DND-41 (cell line): ENCODE results near the gene LGALS7B.
A peak's percentile ranks its signal among the peaks of the same experiment; 100 is the strongest.
"Not testable (repeated sequence)": the region's sequence is repeated elsewhere in the genome, so short reads cannot be mapped to it uniquely, and the experiment has no call there.

Source experiments
- ATAC-seq: fragments of 200-7000 bp; cut with Tn5 transposase; 3 replicates; pipeline ENCODE4 v1.9.1; 2021; ENCODE audit warnings: low read depth; ENCODE audit not compliant: insufficient read depth
- DNase-seq: peaks from one replicate; pipeline ENCODE4 v3.0.0-alpha.2; 2020
- H2AFZ ChIP-seq: 2 replicates; pipeline ENCODE4 v1.6.0; 2012; ENCODE audit warnings: low read depth, low read length
- H3K27ac ChIP-seq: 2 replicates; pipeline ENCODE4 v1.5.1; 2012; ENCODE audit warnings: low read length, inconsistent platforms
- H3K27me3 ChIP-seq: fragments of 200-600 bp; sonication (generic); 2 replicates; pipeline ENCODE4 v1.6.0; 2012; ENCODE audit warnings: low read length, mild to moderate bottlenecking, inconsistent platforms; ENCODE audit not compliant: insufficient read depth, poor library complexity
- H3K36me3 ChIP-seq: 2 replicates; pipeline ENCODE4 v1.5.1; 2012; ENCODE audit warnings: low read length, inconsistent platforms; ENCODE audit not compliant: insufficient read depth
- H3K4me1 ChIP-seq: 2 replicates; pipeline ENCODE4 v1.5.1; 2012; ENCODE audit warnings: mild to moderate bottlenecking, low read length; ENCODE audit not compliant: insufficient read depth
- H3K4me2 ChIP-seq: 2 replicates; pipeline ENCODE4 v1.6.0; 2012; ENCODE audit warnings: mild to moderate bottlenecking, moderate library complexity, low read length, inconsistent platforms; ENCODE audit not compliant: insufficient read depth
- H3K4me3 ChIP-seq, 2 experiments: fragments of 200-600 bp in 1 of 2; shearing (Covaris generic) in 1 of 2; 2 replicates each; pipeline ENCODE4 v1.5.1; 2012 to 2016; ENCODE audit warnings: inconsistent platforms in 2 of 2, low read length in 2 of 2, mild to moderate bottlenecking in 2 of 2, low read depth in 1 of 2, moderate library complexity in 1 of 2
- H3K79me2 ChIP-seq: 2 replicates; pipeline ENCODE4 v1.6.0; 2012; ENCODE audit warnings: low read length, inconsistent platforms; ENCODE audit not compliant: insufficient read depth
- H3K9ac ChIP-seq: 2 replicates; pipeline ENCODE4 v1.6.0; 2012; ENCODE audit warnings: low read depth, mild to moderate bottlenecking, inconsistent platforms, low read length, moderate library complexity
- H3K9me3 ChIP-seq: 2 replicates; pipeline ENCODE4 v1.5.1; 2012; ENCODE audit warnings: low read length, moderate library complexity, mild to moderate bottlenecking, inconsistent platforms; ENCODE audit not compliant: insufficient read depth, severe bottlenecking
- H4K20me1 ChIP-seq: 2 replicates; pipeline ENCODE4 v1.6.0; 2012; ENCODE audit warnings: low read length; ENCODE audit not compliant: insufficient read depth
- EZH2 ChIP-seq: IDR thresholded peaks from 3 replicates; pipeline ENCODE4 v1.6.1; 2012; ENCODE audit warnings: borderline replicate concordance, low read depth, mild to moderate bottlenecking, moderate library complexity, low read length, inconsistent platforms; ENCODE audit not compliant: severe bottlenecking
- TF ChIP-seq, protein P1 (sequence below): IDR thresholded peaks from 2 replicates; pipeline ENCODE4 v1.5.1; 2012; ENCODE audit warnings: borderline replicate concordance, low read length, moderate library complexity, mild to moderate bottlenecking; ENCODE audit not compliant: poor library complexity, severe bottlenecking; ENCODE audit errors: extremely low read depth

The LGALS7B gene

GRCh38 chr19:38791451-38792064, 2.6 kb downstream of the LGALS7B start:
- peak; percentile 82 for ATAC-seq
- not testable (repeated sequence) for H2AFZ ChIP-seq, H3K4me2 ChIP-seq, H3K36me3 ChIP-seq, DNase-seq, H3K27me3 ChIP-seq, H4K20me1 ChIP-seq, H3K9ac ChIP-seq, H3K9me3 ChIP-seq, H3K79me2 ChIP-seq, H3K4me1 ChIP-seq, H3K27ac ChIP-seq, H3K4me3 ChIP-seq

DNA sequence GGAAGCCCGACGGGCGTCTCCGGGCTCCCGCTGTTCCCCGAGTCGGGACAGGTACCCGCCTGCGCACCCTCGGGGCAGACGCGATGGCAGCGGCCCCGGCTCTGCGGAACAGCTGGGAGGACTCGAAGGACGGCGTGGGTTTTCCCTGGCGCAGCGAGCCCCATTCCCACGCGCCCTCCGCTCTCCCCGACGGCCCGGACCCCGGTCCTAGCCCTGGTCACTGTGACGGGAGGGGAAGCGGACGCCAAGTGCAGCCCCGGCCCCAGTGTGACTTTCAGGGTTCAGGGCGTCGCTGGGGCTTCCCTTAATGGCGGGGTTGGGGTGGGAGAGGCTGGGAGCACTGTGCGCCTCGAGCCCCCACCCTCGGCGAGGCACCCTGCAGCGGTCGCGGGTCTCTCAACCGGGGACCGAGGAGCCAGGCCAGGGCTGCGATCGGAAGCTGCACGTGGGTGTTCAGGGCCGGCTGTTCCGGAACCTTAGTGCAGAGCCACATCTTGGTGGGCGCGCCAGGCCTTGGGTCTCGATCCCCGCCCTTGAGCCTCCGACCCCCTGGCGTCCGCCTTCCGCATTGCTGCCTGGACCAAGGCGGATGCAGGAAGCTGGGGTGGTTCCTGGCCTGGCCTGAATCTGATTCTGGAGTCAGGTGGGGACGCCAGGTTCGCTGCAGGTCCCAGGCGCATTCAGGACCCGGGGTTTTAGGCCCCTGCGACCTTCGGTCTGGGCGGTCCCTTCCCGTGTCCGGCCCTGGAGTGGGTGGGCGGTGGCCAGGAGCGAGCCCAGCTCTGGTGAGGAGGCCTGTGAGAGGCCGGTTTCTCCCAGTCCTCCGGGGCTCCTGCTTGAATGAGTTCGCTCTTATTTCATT, 3.5 kb downstream of the LGALS7B start:
- H3K9ac ChIP-seq = no peak overlapping the region
- H3K9me3 ChIP-seq = no peaks in the 10 kb centered on the region
- no peak overlapping the region for H3K4me3 ChIP-seq
- H2AFZ ChIP-seq = no peak overlapping the region
- H3K27me3 ChIP-seq = no peaks in the 10 kb centered on the region
- H3K27ac ChIP-seq = no peak overlapping the region
- ATAC-seq (no peak), DNase-seq (no peak)
- H3K4me2 ChIP-seq = no peak overlapping the region
- H3K36me3 ChIP-seq = no peaks in the 10 kb centered on the region
- TF ChIP-seq EZH2 = no peak
- TF ChIP-seq, protein P1, sequence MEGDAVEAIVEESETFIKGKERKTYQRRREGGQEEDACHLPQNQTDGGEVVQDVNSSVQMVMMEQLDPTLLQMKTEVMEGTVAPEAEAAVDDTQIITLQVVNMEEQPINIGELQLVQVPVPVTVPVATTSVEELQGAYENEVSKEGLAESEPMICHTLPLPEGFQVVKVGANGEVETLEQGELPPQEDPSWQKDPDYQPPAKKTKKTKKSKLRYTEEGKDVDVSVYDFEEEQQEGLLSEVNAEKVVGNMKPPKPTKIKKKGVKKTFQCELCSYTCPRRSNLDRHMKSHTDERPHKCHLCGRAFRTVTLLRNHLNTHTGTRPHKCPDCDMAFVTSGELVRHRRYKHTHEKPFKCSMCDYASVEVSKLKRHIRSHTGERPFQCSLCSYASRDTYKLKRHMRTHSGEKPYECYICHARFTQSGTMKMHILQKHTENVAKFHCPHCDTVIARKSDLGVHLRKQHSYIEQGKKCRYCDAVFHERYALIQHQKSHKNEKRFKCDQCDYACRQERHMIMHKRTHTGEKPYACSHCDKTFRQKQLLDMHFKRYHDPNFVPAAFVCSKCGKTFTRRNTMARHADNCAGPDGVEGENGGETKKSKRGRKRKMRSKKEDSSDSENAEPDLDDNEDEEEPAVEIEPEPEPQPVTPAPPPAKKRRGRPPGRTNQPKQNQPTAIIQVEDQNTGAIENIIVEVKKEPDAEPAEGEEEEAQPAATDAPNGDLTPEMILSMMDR = no peak
- no peaks in the 10 kb centered on the region for H3K4me1 ChIP-seq
- H4K20me1 ChIP-seq = no peaks in the 10 kb centered on the region
- H3K79me2 ChIP-seq = no peaks in the 10 kb centered on the region

DNA sequence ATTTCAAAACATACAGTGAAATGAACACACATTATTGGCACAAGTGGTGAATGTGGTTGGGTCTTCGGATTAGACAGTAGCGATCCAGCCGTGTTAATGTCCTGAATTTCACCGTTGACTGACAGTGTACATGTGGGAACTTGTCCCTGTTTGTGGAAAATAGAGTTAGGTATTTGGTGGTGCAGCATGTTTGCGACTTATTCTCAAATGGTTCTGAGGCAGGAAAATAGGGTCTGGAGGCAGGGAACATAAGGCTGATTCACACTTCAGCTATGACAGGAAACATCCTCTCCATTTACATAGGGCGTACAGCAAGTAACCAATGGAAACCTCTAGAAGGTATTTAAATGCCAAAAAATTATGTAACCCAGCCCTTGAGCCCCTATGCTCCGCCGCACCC, 4.2 kb downstream of the LGALS7B start:
- H3K4me3 ChIP-seq = no peak overlapping the region
- no peaks in the 10 kb centered on the region for H4K20me1 ChIP-seq
- no peak overlapping the region for H3K27ac ChIP-seq
- H3K4me1 ChIP-seq = no peaks in the 10 kb centered on the region
- H3K27me3 ChIP-seq = no peaks in the 10 kb centered on the region
- no peak for ATAC-seq
- H3K4me2 ChIP-seq = no peak overlapping the region
- H3K9ac ChIP-seq = no peak overlapping the region
- no peak for DNase-seq
- TF ChIP-seq, protein P1 = no peak
- TF ChIP-seq EZH2 = no peak
- no peaks in the 10 kb centered on the region for H3K79me2 ChIP-seq
- H3K36me3 ChIP-seq = no peaks in the 10 kb centered on the region
- no peaks in the 10 kb centered on the region for H3K9me3 ChIP-seq
- no peak overlapping the region for H2AFZ ChIP-seq

DNA sequence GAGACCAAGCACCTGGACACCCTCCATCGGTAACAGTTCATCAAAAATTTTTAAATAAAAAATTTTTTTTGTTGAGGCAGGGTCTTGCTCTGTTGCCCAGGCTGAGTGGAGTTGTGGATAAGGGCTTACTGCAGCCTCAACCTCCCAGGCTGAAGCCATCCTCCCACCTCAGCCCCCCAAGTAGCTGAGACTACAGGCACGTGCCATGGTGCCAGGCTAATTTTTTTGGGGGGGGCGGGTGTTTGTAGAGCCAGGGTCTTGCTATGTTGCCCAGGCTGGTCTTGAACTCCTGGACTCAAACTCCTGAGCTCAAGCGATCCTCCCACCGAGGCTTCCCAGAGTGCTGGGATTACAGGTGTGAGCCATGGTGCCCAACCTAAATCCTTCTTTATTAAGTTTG, 4.7 kb downstream of the LGALS7B start:
- no peak overlapping the region for H3K4me2 ChIP-seq
- no peaks in the 10 kb centered on the region for H3K4me1 ChIP-seq
- H3K79me2 ChIP-seq = no peaks in the 10 kb centered on the region
- H3K27ac ChIP-seq = no peak overlapping the region
- DNase-seq (no peak), ATAC-seq (no peak)
- no peaks in the 10 kb centered on the region for H3K27me3 ChIP-seq
- no peak overlapping the region for H2AFZ ChIP-seq
- H3K4me3 ChIP-seq = no peak overlapping the region
- TF ChIP-seq, protein P1 = no peak
- H3K9ac ChIP-seq = no peak overlapping the region
- H3K9me3 ChIP-seq = no peaks in the 10 kb centered on the region
- H3K36me3 ChIP-seq = no peaks in the 10 kb centered on the region
- H4K20me1 ChIP-seq = no peaks in the 10 kb centered on the region
